ENCODE data around the gene TMEM39B.

DNA sequence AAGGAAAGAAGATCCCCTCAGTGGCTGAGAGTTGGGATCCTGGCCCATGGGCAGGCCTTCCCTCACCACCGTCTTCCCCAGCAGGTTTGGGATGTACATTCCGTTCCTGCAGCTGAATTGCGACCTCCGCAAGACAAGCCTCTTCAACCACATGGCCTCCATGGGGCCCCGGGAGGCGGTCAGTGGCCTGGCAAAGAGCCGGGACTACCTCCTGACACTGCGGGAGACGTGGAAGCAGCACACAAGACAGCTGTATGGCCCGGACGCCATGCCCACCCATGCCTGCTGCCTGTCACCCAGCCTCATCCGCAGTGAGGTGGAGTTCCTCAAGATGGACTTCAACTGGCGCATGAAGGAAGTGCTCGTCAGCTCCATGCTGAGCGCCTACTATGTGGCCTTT, 18.9 kb downstream of the TMEM39B start:
- TF ChIP-seq, protein P1, sequence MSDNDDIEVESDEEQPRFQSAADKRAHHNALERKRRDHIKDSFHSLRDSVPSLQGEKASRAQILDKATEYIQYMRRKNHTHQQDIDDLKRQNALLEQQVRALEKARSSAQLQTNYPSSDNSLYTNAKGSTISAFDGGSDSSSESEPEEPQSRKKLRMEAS (IDR thresholded peaks at IDR 0.05; ENCODE audit: low read depth, low read length), result no peak
- TF ChIP-seq, protein P2, sequence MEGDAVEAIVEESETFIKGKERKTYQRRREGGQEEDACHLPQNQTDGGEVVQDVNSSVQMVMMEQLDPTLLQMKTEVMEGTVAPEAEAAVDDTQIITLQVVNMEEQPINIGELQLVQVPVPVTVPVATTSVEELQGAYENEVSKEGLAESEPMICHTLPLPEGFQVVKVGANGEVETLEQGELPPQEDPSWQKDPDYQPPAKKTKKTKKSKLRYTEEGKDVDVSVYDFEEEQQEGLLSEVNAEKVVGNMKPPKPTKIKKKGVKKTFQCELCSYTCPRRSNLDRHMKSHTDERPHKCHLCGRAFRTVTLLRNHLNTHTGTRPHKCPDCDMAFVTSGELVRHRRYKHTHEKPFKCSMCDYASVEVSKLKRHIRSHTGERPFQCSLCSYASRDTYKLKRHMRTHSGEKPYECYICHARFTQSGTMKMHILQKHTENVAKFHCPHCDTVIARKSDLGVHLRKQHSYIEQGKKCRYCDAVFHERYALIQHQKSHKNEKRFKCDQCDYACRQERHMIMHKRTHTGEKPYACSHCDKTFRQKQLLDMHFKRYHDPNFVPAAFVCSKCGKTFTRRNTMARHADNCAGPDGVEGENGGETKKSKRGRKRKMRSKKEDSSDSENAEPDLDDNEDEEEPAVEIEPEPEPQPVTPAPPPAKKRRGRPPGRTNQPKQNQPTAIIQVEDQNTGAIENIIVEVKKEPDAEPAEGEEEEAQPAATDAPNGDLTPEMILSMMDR (IDR thresholded peaks at IDR 0.05; ENCODE audit: low read depth, low read length), result no peak
- TF ChIP-seq POLR2A (IDR thresholded peaks at IDR 0.05; ENCODE audit: extremely low read depth, insufficient read length) (no peak), MYC (IDR thresholded peaks at IDR 0.05; ENCODE audit: low read depth, low read length) (no peak)
